ES-I3 (cell line): ENCODE measurements around the gene THRA.
A peak's percentile ranks its signal among the peaks of the same experiment; 100 is the strongest.

ENCODE experiments used
- H3K36me3 ChIP-seq: 2 replicates; pipeline ENCODE4 v1.6.1; 2013; ENCODE audit warnings: mild to moderate bottlenecking, low read length, control low read depth, moderate library complexity; ENCODE audit not compliant: insufficient read depth
- H3K4me1 ChIP-seq: 2 replicates; pipeline ENCODE4 v1.6.1; 2013; ENCODE audit warnings: mild to moderate bottlenecking, control low read depth, low read length; ENCODE audit not compliant: insufficient read depth
- H3K9ac ChIP-seq: 2 replicates; pipeline ENCODE4 v1.6.1; 2013; ENCODE audit warnings: low read depth, mild to moderate bottlenecking, low read length, moderate library complexity
- H3K9me3 ChIP-seq: 2 replicates; pipeline ENCODE4 v1.6.1; 2013; ENCODE audit warnings: mild to moderate bottlenecking, low read length, moderate library complexity; ENCODE audit not compliant: control insufficient read depth, insufficient read depth

THRA gene

DNA sequence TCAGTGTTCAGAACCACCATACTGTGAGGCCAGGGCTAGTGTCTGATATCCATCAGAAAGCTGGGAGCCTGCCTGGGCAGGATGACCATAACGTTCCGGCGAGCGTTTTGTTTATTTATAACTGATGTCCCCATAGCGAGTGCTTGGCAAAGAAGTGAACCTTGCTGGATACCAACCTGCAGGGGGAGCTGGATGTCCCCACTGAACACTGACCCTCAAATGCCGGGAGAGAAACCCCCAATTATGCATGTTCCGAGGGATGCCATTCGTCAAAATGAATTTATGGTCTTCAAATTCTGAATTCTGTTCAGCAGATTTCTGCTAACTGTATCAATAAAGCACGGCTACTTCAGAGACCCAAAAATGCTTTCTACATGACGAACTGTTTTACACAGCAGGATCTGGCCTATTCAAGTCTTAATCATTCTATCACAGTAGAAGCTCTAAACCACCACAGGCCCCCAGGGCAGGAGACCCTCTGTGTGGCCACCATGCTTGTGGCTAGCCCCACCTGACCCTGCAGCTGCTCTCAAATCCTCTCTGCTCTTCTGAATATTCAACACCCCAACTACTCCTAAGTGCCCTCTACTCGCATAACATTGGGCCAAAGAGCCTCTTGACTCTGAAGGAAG lies 23.8 kb upstream of the THRA start:
- Histone ChIP-seq H3K9ac (no peak overlapping the region), H3K36me3 (peaks cover 4% of the 10 kb centered on the region; the same call in 1 of the 2 replicates), H3K9me3 (no peaks in the 10 kb centered on the region), H3K4me1 (peaks cover 15% of the 10 kb centered on the region)

DNA sequence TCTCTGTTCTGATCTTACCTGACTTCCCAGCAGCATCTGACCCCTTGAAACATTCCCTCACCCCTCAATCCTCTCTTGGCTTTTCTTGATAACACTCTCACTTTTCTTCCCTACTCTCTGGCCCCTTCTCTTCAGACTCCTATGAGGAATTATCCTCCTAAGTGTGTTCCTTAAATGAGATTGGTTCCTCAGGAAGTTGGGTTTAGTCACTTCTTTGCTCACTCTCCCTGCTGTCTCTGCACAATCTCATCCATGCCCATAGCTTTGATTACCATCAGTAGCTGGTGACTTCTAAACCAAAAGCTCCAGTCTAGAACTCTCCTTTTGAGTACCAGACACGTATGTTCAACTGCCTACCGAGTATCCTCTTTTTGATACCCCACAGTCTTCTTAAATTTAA lies 21.6 kb upstream of the THRA start:
- no peaks in the 10 kb centered on the region; the same call in none of the 2 replicates for H3K36me3 ChIP-seq
- no peak overlapping the region for H3K9ac ChIP-seq
- H3K4me1 ChIP-seq: peaks cover 10% of the 10 kb centered on the region; the same call in 1 of the 2 replicates
- H3K9me3 ChIP-seq: no peaks in the 10 kb centered on the region

DNA sequence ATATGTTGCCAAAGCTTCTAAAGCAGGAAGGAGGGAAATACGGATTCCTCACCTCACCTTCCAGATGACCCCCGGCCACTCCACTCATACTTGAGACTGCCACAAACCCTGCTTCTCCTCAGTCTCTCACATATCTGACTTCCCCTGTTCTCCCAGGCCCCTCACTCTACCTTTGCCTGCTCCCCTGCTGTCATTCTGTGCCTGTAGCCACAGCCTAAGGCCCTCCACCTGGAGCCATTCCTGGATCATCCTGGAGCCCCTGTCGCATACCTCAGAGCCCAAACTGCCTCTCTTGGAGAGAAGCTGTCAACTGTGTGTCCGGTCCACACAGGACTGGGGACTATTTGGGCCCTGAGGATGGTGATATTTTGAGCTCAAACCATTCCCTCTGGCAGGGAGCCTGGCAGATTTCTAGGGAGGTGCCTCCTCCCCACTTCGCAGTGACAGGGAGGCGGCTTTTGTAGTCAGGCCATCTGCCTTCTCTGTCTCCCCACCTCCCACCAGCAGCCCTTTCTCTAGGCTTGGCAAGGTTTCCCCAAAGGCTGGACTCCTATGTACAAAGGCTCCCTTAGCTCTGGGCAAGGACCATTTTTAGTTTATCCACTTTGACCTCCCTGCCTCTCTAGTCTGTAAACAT lies 6.3 kb upstream of the THRA start:
- Histone ChIP-seq H3K36me3 (no peaks in the 10 kb centered on the region), H3K9me3 (no peaks in the 10 kb centered on the region), H3K9ac (no peak overlapping the region), H3K4me1 (peaks cover 8% of the 10 kb centered on the region)

DNA sequence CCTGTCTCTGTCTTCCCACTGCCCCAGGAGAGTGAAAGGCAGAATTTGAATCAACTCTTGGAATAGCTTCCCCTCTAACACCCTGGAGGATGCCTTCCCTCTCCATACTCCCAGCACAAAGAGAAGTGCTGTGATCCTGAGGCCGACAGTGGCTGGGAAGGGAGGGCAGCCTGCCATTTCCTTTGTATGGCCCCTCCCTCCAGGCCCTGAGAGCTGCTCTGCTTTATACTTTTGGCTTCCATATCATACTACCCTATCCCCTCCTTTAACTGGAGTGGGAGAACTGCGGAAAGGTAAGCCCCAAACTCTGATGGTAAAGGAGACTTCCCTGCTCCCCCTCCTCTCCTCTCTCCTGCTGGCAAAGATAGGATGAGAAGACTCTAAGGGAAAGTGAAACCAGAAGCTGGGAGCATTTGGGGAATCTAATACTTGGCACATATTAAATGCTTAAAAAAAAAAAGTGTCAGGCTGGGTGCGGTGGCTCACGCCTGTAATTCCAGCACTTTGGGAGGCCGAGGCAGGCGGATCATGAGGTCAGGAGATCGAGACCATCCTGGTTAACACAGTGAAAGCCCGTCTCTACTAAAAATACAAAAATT lies 4.5 kb upstream of the THRA start:
- Histone ChIP-seq H3K9ac (no peak overlapping the region), H3K4me1 (peaks cover 10% of the 10 kb centered on the region), H3K9me3 (no peaks in the 10 kb centered on the region), H3K36me3 (no peaks in the 10 kb centered on the region)

DNA sequence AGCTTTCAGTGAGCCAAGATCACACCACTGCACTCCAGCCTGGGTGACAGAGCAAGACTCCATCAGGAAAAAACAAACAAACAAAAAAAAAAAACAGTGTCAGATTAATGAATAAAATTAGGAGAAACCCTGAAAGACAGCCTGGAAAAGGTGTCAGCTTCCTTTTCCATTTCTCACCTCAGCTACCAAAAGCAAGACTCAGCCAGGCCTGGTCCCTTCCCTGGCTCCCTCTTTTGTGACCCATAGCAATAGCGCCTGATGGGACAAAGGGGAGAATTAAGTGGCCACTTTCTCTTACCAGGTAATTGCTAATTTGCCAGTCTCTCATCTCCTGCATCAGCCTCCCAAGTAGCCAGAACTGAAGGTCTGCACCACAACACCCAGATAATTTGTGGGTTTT lies 3.9 kb upstream of the THRA start:
- no peak overlapping the region for H3K9ac ChIP-seq
- no peaks in the 10 kb centered on the region for H3K9me3 ChIP-seq
- no peaks in the 10 kb centered on the region for H3K36me3 ChIP-seq

DNA sequence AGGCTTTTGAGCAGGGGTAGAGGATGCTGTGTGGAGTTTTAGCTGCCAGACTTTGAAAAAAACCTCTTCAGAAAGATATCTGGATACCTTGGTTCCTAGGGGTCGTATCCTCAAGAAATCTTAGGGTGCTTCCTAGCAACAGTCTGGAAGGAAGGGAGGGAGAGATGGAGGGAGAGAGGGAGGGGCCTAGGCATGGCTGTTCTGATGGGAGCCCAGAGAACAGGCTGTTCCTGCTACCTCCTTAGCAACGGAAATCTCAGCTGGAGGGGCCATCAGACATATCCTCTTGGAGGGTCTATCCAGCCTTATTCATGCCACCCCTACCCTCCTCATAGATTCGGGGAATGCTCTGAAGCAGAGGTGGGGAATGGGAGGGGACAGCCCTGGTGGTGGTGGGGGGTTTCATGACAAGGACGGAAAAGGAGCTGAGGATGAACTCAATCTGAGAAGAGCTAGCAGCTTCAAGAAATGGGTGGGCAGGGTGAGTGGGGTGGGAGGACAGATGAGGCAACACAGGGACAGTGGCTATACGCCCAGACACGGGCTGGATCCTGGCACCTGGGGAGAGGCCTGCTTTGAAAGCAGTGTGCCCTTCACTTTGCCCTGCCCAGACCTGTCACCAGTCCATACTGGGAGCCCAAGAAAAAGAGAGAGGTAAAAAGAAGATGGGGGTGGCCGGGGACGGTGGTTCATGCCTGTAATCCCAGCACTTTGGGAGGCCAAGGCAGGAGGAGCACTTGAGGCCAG lies 2.9 kb upstream of the THRA start:
- H3K9ac ChIP-seq: no peak overlapping the region
- no peaks in the 10 kb centered on the region for H3K36me3 ChIP-seq
- no peaks in the 10 kb centered on the region for H3K9me3 ChIP-seq
- H3K4me1 ChIP-seq: peaks cover 23% of the 10 kb centered on the region

More for the DNA sequence above, 3.9 kb upstream of the THRA start:
- H3K4me1 ChIP-seq: peaks cover 13% of the 10 kb centered on the region

DNA sequence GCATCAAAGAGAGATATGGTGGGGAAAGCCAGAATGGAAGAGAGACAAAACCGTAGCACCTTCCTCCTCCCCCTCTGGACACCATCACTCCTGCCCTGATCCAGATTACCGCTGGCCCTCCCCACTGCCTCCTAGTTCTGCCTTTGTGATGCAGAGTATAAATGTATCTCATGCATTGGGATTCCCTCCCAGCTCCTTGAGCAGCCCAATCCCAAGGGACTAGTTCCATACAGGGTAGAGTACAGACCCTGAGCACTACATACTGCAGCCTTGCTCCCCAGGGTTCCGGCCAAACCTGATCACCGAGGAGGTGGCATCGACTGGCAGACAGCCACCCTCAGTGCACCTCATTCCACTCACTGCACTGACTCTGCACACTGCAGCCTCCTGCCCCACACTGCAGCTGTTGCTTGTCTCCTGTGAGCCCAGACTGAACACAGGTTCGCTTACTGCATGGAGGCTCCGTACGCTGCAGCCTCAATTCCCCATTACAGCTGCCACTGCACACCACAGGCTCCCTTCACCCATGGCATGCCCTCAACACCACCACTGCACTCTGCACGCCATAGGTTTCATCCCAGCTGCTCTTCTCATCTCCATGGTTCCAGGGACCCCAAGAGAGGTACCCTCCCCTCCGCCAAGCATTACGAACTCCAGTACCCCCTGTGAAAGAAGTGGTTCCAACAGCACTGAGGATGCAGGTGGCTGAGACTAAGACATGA lies 1.7 kb upstream of the THRA start:
- no peak overlapping the region for H3K9ac ChIP-seq
- H3K4me1 ChIP-seq: peaks cover 32% of the 10 kb centered on the region
- H3K9me3 ChIP-seq: no peaks in the 10 kb centered on the region
- H3K36me3 ChIP-seq: no peaks in the 10 kb centered on the region

DNA sequence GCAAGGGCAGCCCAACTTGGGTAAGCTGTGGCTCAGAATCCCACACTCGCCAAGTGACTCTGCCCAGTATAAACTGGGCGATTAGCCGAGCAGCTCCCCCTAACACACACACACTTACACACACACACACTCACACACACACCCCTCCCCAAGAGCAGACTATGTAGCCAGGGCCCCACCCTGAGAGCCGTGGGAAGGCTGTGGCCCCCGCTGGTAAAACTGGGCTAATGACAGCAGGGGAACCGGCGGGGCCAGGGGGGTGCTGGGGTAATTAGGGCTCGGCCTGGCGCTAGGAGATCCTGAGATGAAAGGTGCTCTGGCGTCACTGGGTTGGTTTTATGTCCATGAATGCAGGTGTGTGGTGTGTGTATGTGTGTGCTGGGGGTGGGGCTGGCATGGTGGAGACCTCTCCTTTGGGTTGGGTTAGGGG lies 1.1 kb upstream of the THRA start:
- no peak overlapping the region for H3K9ac ChIP-seq
- H3K9me3 ChIP-seq: no peaks in the 10 kb centered on the region
- H3K4me1 ChIP-seq: peaks cover 32% of the 10 kb centered on the region
- H3K36me3 ChIP-seq: no peaks in the 10 kb centered on the region

DNA sequence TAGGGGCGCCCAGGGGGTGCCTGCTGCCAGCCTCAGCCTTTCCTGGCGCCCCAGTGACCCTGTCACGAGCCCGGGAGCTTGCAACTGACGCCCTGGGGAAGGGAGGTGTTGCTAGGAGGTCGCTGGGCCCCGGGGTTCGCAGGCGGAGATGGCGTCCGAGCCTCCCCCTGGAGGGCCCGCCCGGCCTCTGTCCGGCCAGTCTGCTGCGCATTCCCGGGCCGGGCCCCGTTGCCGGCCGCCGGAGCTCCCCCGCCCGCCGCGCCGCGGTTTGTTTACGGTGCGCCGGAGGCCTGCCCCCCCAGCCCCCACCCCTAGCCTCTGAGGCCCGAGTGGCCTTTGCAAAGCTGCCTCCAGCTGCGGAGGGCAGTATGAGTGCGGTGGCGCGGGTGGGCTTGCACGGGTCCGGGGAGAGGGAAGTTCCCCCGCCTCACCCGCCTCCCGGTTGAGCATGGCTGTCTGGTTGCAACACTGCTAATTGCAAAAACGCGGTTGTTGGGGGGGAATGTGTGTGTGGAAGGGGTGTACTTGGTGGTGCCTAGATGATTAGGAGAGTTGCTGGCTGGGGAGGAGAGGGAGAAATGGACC lies 514 bp downstream of the THRA start:
- H3K4me1 ChIP-seq: peaks cover 35% of the 10 kb centered on the region
- H3K9ac ChIP-seq: peak overlapping the region; percentile 83

DNA sequence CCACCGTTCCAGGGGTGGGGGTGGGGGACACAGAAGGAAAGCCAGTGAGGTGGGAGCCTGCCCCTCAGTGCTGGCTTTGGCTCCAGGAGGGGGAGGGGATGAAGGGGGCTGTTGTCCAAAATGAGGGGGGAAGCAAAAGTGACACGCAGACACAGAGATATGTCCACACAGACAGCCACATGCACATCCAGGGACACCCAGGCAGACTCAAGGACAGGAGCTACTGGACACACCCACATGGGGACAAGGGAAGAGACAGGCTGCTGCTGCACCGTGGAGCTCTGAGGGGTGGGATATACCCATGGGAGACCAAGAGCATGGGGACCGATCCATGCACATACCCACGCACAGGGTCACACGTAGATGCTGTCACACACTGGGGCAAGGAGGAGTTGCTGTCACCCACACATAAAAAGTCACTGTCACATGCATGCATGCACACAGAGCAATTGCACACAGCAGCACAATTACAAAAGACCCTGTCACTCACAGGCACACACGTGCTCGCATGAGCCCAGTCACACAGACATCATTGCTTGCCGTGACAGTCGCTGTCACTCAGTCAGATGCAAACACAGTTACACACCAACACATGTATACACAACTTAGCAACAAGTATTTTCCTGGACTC lies 1.3 kb downstream of the THRA start:
- Histone ChIP-seq H3K9ac (peak overlapping the region; percentile 83; the same call in 1 of the 2 replicates), H3K4me1 (peaks cover 40% of the 10 kb centered on the region), H3K9me3 (no peaks in the 10 kb centered on the region), H3K36me3 (no peaks in the 10 kb centered on the region)

More for the DNA sequence above, 514 bp downstream of the THRA start:
- H3K36me3 ChIP-seq: no peaks in the 10 kb centered on the region
- H3K9me3 ChIP-seq: no peaks in the 10 kb centered on the region

DNA sequence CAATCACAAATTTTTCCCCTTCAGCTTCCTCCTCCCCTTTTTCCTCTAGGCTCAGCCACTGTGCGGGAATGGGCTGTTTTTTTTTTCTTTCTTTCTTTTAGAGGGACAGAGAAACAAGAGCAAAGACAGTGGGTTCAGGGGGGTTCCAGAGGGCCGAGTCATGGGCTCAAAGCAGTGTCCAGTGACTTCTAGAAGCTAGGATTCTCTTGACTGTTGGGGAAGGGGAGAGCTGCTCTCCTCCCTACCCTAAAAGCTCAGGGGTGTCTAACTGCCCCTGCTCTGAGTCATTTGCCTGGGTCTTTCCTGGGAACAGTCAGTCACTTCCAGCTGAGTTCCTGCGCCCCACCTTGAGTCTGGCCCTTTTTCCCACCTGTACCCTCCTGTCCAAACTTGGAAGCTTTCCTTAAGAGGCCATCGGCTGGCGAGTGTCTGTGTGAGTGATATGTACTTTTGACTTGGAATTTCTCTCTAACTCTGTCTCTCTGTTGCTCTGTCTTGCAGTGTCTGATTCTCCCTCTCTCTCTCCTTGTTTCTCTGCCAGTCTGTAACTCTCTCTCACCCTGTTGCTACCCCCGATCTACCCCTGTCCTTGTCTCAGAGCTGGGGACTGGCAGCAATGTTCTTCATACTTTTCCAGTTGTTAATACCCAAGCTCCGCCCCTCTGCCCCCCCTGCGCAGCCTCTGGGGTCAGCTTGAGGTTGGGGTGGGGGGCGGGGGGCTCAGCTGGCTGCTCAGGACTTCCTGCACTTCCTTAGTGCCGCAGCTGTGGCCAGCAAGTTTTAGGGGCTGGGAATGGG lies 2.4 kb downstream of the THRA start:
- Histone ChIP-seq H3K9ac (peak overlapping the region; percentile 29), H3K9me3 (no peaks in the 10 kb centered on the region), H3K36me3 (no peaks in the 10 kb centered on the region), H3K4me1 (peaks cover 50% of the 10 kb centered on the region)

DNA sequence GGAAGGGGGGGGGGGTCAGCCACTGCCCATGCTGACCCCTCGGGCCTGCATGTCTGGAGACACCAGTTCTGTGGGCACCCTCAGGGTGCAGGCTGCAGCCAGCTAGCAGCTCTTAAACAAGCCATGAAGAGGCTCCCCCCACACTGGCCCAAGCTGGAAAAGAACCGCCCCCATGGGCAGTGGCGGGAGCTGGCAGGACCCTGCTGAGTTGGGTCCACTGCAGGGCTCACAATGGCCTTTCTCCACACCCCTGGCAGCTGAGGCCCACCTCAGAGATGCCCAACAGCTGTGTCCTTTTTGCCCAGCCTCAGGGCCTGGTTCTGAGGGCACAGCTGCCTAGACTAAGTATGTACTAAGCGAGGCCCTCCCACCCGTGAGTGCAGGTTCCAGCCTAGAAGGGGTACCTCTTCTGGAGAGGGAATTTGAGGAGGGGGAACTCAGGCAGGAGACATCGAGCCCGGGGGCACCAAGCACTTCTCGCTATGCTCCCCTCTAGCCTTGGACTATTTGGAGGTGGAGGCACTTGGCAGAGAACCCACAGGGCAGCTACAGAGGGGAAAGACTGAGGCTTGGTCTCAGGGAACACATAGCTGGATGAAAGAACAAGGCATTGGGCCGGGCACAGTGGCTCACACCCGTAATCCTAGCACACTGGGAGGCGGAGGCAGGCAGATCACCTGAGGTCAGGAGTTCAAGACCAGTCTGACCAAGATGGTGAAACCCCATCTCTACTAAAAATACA lies 3.2 kb downstream of the THRA start:
- no peak overlapping the region for H3K9ac ChIP-seq
- no peaks in the 10 kb centered on the region for H3K9me3 ChIP-seq
- no peaks in the 10 kb centered on the region for H3K36me3 ChIP-seq
- H3K4me1 ChIP-seq: peaks cover 53% of the 10 kb centered on the region
